Superior temporal gyrus (tissue), 1 donor: ENCODE results near the gene COL19A1.
"Not testable (repeated sequence)": the region's sequence is repeated elsewhere in the genome, so short reads cannot be mapped to it uniquely, and the experiment has no call there.

Experiments
- DNase-seq: peaks from one replicate; pipeline ENCODE4 v3.0.0-alpha.2; 2016; ENCODE audit errors: extremely low spot score

Gene COL19A1

GRCh38 chr6:69866770-69867638 is 648 bp downstream of the COL19A1 start:
- no peak for DNase-seq

- DNase-seq = no peak
Observed at GRCh38 chr6:69867639-69867976, 1.3 kb downstream of the COL19A1 start.

- no peak for DNase-seq
Observed at GRCh38 chr6:69868252-69868804, 2.0 kb downstream of the COL19A1 start.

GRCh38 chr6:69868961-69869360 is 2.6 kb downstream of the COL19A1 start:
- no peak for DNase-seq

DNA sequence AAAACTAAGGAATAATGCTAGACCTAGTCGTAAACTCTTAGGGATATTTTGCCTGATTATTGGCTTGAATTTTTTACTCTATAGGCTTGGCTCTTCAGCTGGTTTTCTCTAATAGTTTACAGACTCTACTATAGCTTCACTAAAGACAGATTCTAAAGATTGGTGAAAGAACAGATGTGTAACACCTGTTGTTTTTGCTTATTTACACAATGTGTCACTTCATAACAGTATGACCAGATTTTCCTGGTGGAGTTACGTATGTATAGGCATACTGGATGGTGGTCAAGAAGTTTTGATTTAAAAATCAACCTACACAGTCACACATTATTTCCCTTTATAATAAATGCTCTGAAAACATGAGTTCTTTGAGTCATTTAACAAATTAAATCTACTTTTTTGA is 4.8 kb downstream of the COL19A1 start:
- no peak for DNase-seq

DNA sequence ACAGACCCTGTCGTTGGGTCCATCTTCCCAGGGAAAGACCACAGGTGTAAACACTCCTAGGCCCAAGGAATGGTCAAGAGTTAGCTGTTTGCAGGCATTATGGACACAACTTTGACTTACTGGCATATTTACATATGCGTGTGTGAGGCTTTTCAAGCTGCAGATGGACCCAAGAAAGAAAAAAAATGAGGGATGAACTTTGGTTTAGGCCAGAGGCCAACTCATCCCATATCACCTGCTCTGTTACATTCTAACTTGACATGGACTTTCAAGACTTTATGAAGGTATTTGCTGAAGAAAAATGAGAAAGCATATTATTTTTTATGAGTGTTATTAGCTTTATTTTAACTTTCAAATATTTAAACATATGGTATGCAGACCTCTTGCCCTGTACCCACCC is 6.9 kb downstream of the COL19A1 start:
- DNase-seq = no peak

GRCh38 chr6:69875715-69876114 is 9.4 kb downstream of the COL19A1 start:
- no peak for DNase-seq

GRCh38 chr6:69878795-69879194 is 12.4 kb downstream of the COL19A1 start:
- DNase-seq = no peak

- no peak for DNase-seq
Observed at GRCh38 chr6:69880601-69881000, 14.2 kb downstream of the COL19A1 start.

DNA sequence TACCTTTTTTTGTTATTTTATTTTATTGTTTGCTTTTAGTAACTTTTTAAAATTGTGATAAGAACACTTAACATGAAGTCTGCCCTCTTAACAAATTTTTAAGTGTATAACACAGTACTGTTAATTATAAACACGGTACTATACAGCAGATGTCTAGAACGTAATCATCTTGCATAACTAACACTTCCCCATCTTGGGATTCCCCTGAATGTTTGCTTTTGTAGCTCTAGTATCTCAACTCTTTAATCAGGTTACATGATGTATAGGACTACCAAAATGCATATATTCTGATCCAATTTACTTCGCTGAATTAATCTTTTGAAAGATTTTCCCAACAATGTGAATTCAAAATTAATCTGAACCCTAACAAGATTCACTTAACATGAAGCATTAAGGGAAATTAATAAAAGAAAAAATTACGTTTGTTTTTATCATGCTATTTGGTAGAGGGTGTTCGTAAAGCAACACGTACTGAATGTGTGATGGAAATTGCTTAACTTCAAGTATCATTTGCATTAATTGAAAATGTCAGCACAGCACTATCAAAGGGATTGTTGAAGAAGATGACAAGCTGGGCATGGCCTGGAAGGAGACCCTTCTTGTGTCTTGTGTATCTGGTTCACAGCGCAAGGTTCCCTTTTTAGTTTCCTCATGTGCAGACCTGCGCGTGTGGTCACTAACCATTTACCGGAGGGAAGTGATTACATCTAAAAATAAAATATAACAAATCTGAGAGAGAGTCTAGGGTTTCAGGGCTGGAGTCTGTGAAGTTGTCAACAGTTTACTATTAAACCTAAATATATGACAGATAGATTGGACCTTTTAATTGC is 15.2 kb downstream of the COL19A1 start:
- no peak for DNase-seq

DNA sequence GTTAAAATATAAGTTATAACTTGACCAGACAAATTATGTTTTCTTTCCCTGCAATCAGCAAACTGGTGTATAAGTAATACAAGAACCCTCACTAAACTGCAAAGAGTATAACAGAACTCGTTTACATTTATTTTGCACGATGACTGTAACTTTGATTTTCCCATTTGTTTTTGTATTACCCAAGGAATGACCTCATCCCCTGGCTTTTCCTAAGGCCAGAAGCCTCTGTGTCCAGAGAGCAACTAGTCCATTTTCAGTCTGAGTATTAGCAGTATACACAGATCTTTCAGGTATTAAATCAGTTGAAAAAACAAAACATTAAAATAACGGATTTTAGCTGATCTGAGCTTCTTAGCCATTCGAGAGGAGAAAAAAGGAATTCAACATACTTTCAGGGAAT is 17.2 kb downstream of the COL19A1 start:
- no peak for DNase-seq

DNA sequence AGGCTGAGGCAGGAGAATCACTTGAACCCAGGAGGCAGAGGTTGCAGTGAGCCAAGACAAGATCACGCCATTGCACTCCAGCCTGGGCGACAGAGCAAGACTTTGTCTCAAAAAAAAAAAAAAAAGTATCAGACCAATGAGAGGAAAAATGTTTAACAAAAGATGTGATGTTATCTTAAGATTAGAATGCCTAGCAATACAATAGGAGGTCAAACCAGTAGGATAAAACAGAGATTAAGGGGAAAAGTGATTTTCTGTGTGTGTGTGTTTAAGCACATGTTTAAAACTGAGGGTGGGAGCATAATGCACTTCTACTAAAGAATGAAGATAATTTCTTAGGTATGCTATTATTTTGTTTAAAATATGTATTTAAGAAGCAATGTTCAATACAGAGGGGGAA is 17.9 kb downstream of the COL19A1 start:
- no peak for DNase-seq

- DNase-seq = no peak
Observed at GRCh38 chr6:69887026-69887425, 20.7 kb downstream of the COL19A1 start.

GRCh38 chr6:69887714-69888345 is 21.5 kb downstream of the COL19A1 start:
- DNase-seq = no peak

DNA sequence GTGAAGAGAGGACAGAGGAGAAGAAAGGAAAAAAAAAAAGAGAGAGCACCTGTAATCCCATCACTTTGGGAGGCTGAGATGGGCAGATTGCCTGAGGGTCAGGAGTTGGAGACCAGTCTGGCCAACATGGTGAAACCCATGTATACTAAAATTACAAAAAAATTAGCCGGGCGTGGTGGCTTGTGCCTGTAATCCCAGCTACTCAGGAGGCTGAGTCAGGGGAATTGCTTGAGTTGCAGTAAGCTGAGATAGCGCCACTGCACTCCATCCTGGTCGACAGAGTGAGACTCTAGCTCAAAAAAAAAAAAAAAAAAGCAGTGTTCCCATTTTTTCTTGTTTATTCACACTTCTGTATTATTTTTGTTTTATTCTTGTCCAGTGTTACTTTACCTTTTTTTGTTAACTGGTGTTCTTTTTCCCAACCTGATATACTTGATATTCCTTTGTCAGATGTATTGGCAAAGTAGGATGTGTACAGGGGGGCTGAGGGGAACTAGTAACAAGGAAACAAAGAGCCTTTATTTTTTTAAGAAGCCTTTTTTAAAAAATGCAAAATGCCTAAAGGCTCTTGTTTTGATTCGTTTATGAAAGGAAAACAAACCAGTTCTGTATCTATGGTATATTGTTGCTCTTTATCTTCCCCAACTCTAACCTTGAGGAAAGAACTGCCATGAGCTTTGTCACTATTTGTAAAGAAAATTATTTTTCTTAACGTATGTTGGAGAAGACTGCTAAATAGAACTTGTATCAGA is 22.3 kb downstream of the COL19A1 start:
- no peak for DNase-seq

GRCh38 chr6:69889234-69889974 is 23.0 kb downstream of the COL19A1 start:
- DNase-seq = not testable (repeated sequence)

GRCh38 chr6:69892561-69892960 is 26.2 kb downstream of the COL19A1 start:
- DNase-seq = not testable (repeated sequence)

DNA sequence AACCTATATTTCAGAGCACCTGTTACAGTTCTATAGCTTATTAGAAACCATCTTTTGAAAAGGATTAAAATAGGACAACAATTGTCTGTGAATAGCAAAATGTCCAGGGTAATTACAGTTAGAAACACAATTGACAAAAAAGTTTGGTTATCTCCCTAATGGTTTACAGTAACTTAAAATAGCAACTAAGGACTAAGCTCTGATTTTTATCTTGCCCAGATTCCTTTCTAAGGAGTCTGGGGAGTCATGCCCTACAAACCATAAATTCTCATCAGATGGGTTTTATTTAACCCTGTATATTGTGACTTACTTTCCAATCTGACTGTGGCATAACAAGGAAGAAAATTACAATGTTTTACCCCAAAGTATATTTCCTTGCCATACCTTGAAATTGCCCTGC is 26.9 kb downstream of the COL19A1 start:
- DNase-seq = not testable (repeated sequence)

- no peak for DNase-seq
Observed at GRCh38 chr6:69894578-69895347, 28.4 kb downstream of the COL19A1 start.

DNA sequence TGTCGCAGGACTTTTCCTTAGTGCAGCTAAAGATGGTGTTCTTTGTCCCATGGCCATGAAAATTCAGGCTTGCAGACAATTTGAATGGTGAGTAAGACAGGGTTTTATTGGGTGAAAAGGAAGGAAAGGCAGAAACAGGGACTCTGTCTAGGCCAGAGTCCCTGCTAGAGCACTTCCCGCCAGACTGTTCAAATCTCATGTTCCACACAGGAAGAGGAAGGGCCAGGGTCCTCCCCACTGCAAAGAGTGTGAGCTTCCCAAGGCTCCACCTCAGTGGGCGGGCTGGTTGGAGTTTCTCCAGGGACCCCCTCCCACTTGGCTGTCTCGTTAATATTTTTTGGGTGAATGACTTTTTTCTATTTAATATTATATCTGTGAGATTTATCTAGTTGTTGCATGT is 29.0 kb downstream of the COL19A1 start:
- no peak for DNase-seq
